Measurements from ENCODE around the gene CHRNB1.

CHRNB1 gene

GRCh38 chr17:7495906-7496434 lies 51.1 kb downstream of the CHRNB1 start:
- H3K23ac ChIP-seq (ENCODE audit: low read length): no peak overlapping the region
- H4K12ac ChIP-seq (ENCODE audit: low read depth, low read length): no peak overlapping the region
- H2BK120ac ChIP-seq (ENCODE audit: insufficient read depth, low read length, poor library complexity): no peak overlapping the region
- H2BK12ac ChIP-seq (ENCODE audit: low read length): no peak overlapping the region
- no peaks in the 10 kb centered on the region for H3K79me1 ChIP-seq (ENCODE audit: low read length)
- H3K27me3 ChIP-seq (ENCODE audit: insufficient read depth, low read length): no peaks in the 10 kb centered on the region
- no peak overlapping the region for H3K14ac ChIP-seq (ENCODE audit: low read length)
- H2BK5ac ChIP-seq (ENCODE audit: low read depth, low read length, poor library complexity): no peak overlapping the region
- H3K4me1 ChIP-seq (ENCODE audit: control insufficient read depth in 1 of 2, insufficient read depth in 2 of 2, low read length in 2 of 2): no peaks in the 10 kb centered on the region
- WGBS (ENCODE audit: extremely low coverage, insufficient coverage, insufficient read length): no CpG with 5 or more reads among the region's 12 CpGs
- peaks cover 47 to 53% of the 10 kb centered on the region in 2 experiments for H3K36me3 ChIP-seq (ENCODE audit: control insufficient read depth in 1 of 2, insufficient read depth in 2 of 2, low read length in 2 of 2)
- H3K18ac ChIP-seq (ENCODE audit: low read length): peak overlapping the region; percentile 43
- no peak overlapping the region for H3K4ac ChIP-seq (ENCODE audit: low read depth, low read length)
- no peak overlapping the region for H4K91ac ChIP-seq (ENCODE audit: low read depth, low read length)
- DNase-seq: no peak
- no peak overlapping the region for H3K9ac ChIP-seq (ENCODE audit: low read length)
- no peak overlapping the region for H4K8ac ChIP-seq (ENCODE audit: low read depth, low read length)
- no peak overlapping the region for H3K4me3 ChIP-seq (ENCODE audit: low read depth, low read length)
- H2AFZ ChIP-seq (ENCODE audit: insufficient read depth, low read length, poor library complexity): no peak overlapping the region
- H3K4me2 ChIP-seq (ENCODE audit: low read length): no peak overlapping the region
- no peak overlapping the region for H3K27ac ChIP-seq (ENCODE audit: low read depth, low read length)
- peaks cover 13% of the 10 kb centered on the region for H3K79me2 ChIP-seq (ENCODE audit: control insufficient read depth, insufficient read depth, low read length, poor library complexity)
- peaks cover 2% of the 10 kb centered on the region for H3K9me3 ChIP-seq (ENCODE audit: insufficient read depth, low read depth, low read length)
- H2AK5ac ChIP-seq (ENCODE audit: low read length): no peak overlapping the region

- DNase-seq: no peak
- no peak overlapping the region for H2AFZ ChIP-seq (ENCODE audit: insufficient read depth, low read length, poor library complexity)
- no peaks in the 10 kb centered on the region for H3K79me1 ChIP-seq (ENCODE audit: low read length)
- no peak overlapping the region for H3K4me3 ChIP-seq (ENCODE audit: low read depth, low read length)
- no peaks in the 10 kb centered on the region for H3K27me3 ChIP-seq (ENCODE audit: insufficient read depth, low read length)
- no peak overlapping the region for H4K91ac ChIP-seq (ENCODE audit: low read depth, low read length)
- H2BK5ac ChIP-seq (ENCODE audit: low read depth, low read length, poor library complexity): no peak overlapping the region
- no peak overlapping the region for H3K9ac ChIP-seq (ENCODE audit: low read length)
- H3K4ac ChIP-seq (ENCODE audit: low read depth, low read length): no peak overlapping the region
- H3K23ac ChIP-seq (ENCODE audit: low read length): no peak overlapping the region
- WGBS (ENCODE audit: extremely low coverage, insufficient coverage, insufficient read length): no CpG with 5 or more reads among the region's 20 CpGs
- no peak overlapping the region for H3K27ac ChIP-seq (ENCODE audit: low read depth, low read length)
- peaks cover 48 to 59% of the 10 kb centered on the region in 2 experiments for H3K36me3 ChIP-seq (ENCODE audit: control insufficient read depth in 1 of 2, insufficient read depth in 2 of 2, low read length in 2 of 2)
- H2BK120ac ChIP-seq (ENCODE audit: insufficient read depth, low read length, poor library complexity): no peak overlapping the region
- H3K4me2 ChIP-seq (ENCODE audit: low read length): no peak overlapping the region
- H4K8ac ChIP-seq (ENCODE audit: low read depth, low read length): no peak overlapping the region
- no peak overlapping the region for H3K18ac ChIP-seq (ENCODE audit: low read length)
- no peaks in the 10 kb centered on the region for H3K4me1 ChIP-seq (ENCODE audit: control insufficient read depth in 1 of 2, insufficient read depth in 2 of 2, low read length in 2 of 2)
- H2BK12ac ChIP-seq (ENCODE audit: low read length): no peak overlapping the region
- H3K9me3 ChIP-seq (ENCODE audit: insufficient read depth, low read depth, low read length): peaks cover 2% of the 10 kb centered on the region
- no peak overlapping the region for H4K12ac ChIP-seq (ENCODE audit: low read depth, low read length)
- peaks cover 10% of the 10 kb centered on the region for H3K79me2 ChIP-seq (ENCODE audit: control insufficient read depth, insufficient read depth, low read length, poor library complexity)
- no peak overlapping the region for H3K14ac ChIP-seq (ENCODE audit: low read length)
- H2AK5ac ChIP-seq (ENCODE audit: low read length): no peak overlapping the region
Observed at GRCh38 chr17:7496470-7497183, 51.8 kb downstream of the CHRNB1 start.

- Histone ChIP-seq H3K4ac (ENCODE audit: low read depth, low read length) (no peak overlapping the region), H2BK120ac (ENCODE audit: insufficient read depth, low read length, poor library complexity) (no peak overlapping the region), H2AFZ (ENCODE audit: insufficient read depth, low read length, poor library complexity) (no peak overlapping the region), H3K14ac (ENCODE audit: low read length) (no peak overlapping the region), H3K27ac (ENCODE audit: low read depth, low read length) (no peak overlapping the region), H3K4me2 (ENCODE audit: low read length) (no peak overlapping the region), H3K27me3 (ENCODE audit: insufficient read depth, low read length) (no peaks in the 10 kb centered on the region), H3K4me1 (ENCODE audit: control insufficient read depth in 1 of 2, insufficient read depth in 2 of 2, low read length in 2 of 2) (no peaks in the 10 kb centered on the region), H3K36me3 (ENCODE audit: control insufficient read depth in 1 of 2, insufficient read depth in 2 of 2, low read length in 2 of 2) (peaks cover 54 to 65% of the 10 kb centered on the region in 2 experiments), H2BK5ac (ENCODE audit: low read depth, low read length, poor library complexity) (no peak overlapping the region), H3K9ac (ENCODE audit: low read length) (no peak overlapping the region), H2AK5ac (ENCODE audit: low read length) (no peak overlapping the region), H2BK12ac (ENCODE audit: low read length) (no peak overlapping the region), H4K12ac (ENCODE audit: low read depth, low read length) (no peak overlapping the region), H4K8ac (ENCODE audit: low read depth, low read length) (no peak overlapping the region), H3K23ac (ENCODE audit: low read length) (no peak overlapping the region), H3K9me3 (ENCODE audit: insufficient read depth, low read depth, low read length) (peaks cover 2% of the 10 kb centered on the region), H4K91ac (ENCODE audit: low read depth, low read length) (no peak overlapping the region), H3K18ac (ENCODE audit: low read length) (no peak overlapping the region), H3K79me2 (ENCODE audit: control insufficient read depth, insufficient read depth, low read length, poor library complexity) (peaks cover 7% of the 10 kb centered on the region), H3K4me3 (ENCODE audit: low read depth, low read length) (no peak overlapping the region), H3K79me1 (ENCODE audit: low read length) (no peaks in the 10 kb centered on the region)
- WGBS (ENCODE audit: extremely low coverage, insufficient coverage, insufficient read length): no CpG with 5 or more reads among the region's 10 CpGs
- DNase-seq: no peak
Observed at GRCh38 chr17:7497228-7497627, 52.4 kb downstream of the CHRNB1 start.

- Histone ChIP-seq H4K8ac (ENCODE audit: low read depth, low read length) (no peak overlapping the region), H3K4ac (ENCODE audit: low read depth, low read length) (no peak overlapping the region), H2BK120ac (ENCODE audit: insufficient read depth, low read length, poor library complexity) (no peak overlapping the region), H3K36me3 (ENCODE audit: control insufficient read depth in 1 of 2, insufficient read depth in 2 of 2, low read length in 2 of 2) (peaks cover 58 to 69% of the 10 kb centered on the region in 2 experiments), H3K27me3 (ENCODE audit: insufficient read depth, low read length) (no peaks in the 10 kb centered on the region), H3K4me1 (ENCODE audit: control insufficient read depth in 1 of 2, insufficient read depth in 2 of 2, low read length in 2 of 2) (no peaks in the 10 kb centered on the region), H4K12ac (ENCODE audit: low read depth, low read length) (no peak overlapping the region), H4K91ac (ENCODE audit: low read depth, low read length) (no peak overlapping the region), H3K27ac (ENCODE audit: low read depth, low read length) (no peak overlapping the region), H3K4me2 (ENCODE audit: low read length) (no peak overlapping the region), H3K9ac (ENCODE audit: low read length) (no peak overlapping the region), H2BK5ac (ENCODE audit: low read depth, low read length, poor library complexity) (no peak overlapping the region), H3K18ac (ENCODE audit: low read length) (no peak overlapping the region), H3K79me2 (ENCODE audit: control insufficient read depth, insufficient read depth, low read length, poor library complexity) (peaks cover 5% of the 10 kb centered on the region), H3K9me3 (ENCODE audit: insufficient read depth, low read depth, low read length) (peaks cover 2% of the 10 kb centered on the region), H3K14ac (ENCODE audit: low read length) (no peak overlapping the region), H2BK12ac (ENCODE audit: low read length) (no peak overlapping the region), H2AFZ (ENCODE audit: insufficient read depth, low read length, poor library complexity) (no peak overlapping the region), H3K79me1 (ENCODE audit: low read length) (no peaks in the 10 kb centered on the region), H3K23ac (ENCODE audit: low read length) (no peak overlapping the region), H2AK5ac (ENCODE audit: low read length) (no peak overlapping the region), H3K4me3 (ENCODE audit: low read depth, low read length) (no peak overlapping the region)
- no peak for DNase-seq
- WGBS (ENCODE audit: extremely low coverage, insufficient coverage, insufficient read length): no CpG with 5 or more reads among the region's 14 CpGs
Observed at GRCh38 chr17:7497636-7498035, 52.8 kb downstream of the CHRNB1 start.

Measured in trophoblast cell (in vitro differentiated cells and primary cell).